ENCODE data around the gene SV2B. TPM values are rescaled to one million over a fixed set of nuclear protein-coding genes. Genes with fewer than 3 reads are reported as not detected.

The SV2B gene
- total and polyA plus RNA-seq, 9 of the 15 experiments (the other 6 are each of a cell fraction or from before 2014, with no cell fraction given), result 0.01 to 0.25 (median 0.11) TPM

GRCh38 chr15:91186904-91187656 is 87.0 kb downstream of the SV2B start:
- DNase-seq (ENCODE audit: extremely low read depth in 1 of 4, low spot score in 3 of 4), result peak in 1 of 4 experiments; percentile 45
- in situ Hi-C loops (cut with MboI), result no loop called here
- no peaks in the 10 kb centered on the region for H3K79me2 ChIP-seq (ENCODE audit: control insufficient read depth, insufficient read depth, low read length)
- H3K9ac ChIP-seq (ENCODE audit: insufficient read depth in 1 of 2, low read depth in 2 of 2, low read length in 2 of 2), result no peak overlapping the region
- H3K4me1 ChIP-seq (replicated peaks in 1 of 2; ENCODE audit: control insufficient read depth in 2 of 2, insufficient read depth in 2 of 2, low read length in 2 of 2), result no peaks in the 10 kb centered on the region
- no peaks in the 10 kb centered on the region for H3K9me1 ChIP-seq (ENCODE audit: control insufficient read depth, insufficient read depth, low read length)
- H2AFZ ChIP-seq (ENCODE audit: low read depth, low read length), result no peak overlapping the region
- ChIA-PET POLR2A (no interaction called here), CTCF (ENCODE audit: low intra/inter-chr PET ratio) (interaction anchor here (0.7 kb wide), 1 partner anchor 663 kb away, joined by 3 read pairs; no protein-coding TSS in a partner anchor)
- no TSS peak for BruUV-seq (replicated peaks)
- no peak overlapping the region for H3K4me2 ChIP-seq (ENCODE audit: insufficient read depth, low read length)
- no peak overlapping the region for H3K27ac ChIP-seq (ENCODE audit: extremely low read depth, low read depth, low read length)
- peak; percentile 61 for FAIRE-seq
- no peaks in the 10 kb centered on the region for H3K36me3 ChIP-seq (ENCODE audit: control insufficient read depth, insufficient read depth, low read length)
- H4K20me1 ChIP-seq (replicated peaks; ENCODE audit: control insufficient read depth, insufficient read depth, low read length), result no peaks in the 10 kb centered on the region
- no peaks in the 10 kb centered on the region for H3K9me3 ChIP-seq (replicated peaks; ENCODE audit: control insufficient read depth, insufficient read depth, low read depth, low read length)
- WGBS (ENCODE audit: insufficient coverage, low coverage, missing lambda C conversion rate), result 0% methylated on average over 6 of the region's 6 CpGs
- H3K27me3 ChIP-seq (ENCODE audit: control insufficient read depth in 2 of 2, insufficient read depth in 2 of 2, low read length in 2 of 2), result no peaks in the 10 kb centered on the region
- intact Hi-C loops (cut with micrococcal nuclease), result no loop called here
- no peak overlapping the region for H3K4me3 ChIP-seq
- ATAC-seq, result no peak
- TF ChIP-seq ZNF316 (IDR thresholded peaks at IDR 0.05), result 0 out of 2 replicates have a peak, but pooled peaks have one; percentile 6
- TF ChIP-seq YBX1 (IDR thresholded peaks at IDR 0.05), result no peak
- no peak for TF ChIP-seq CGGBP1 (CRISPR knock-in tag; IDR thresholded peaks at IDR 0.05)
- TF ChIP-seq HIVEP1 (CRISPR knock-in tag; IDR thresholded peaks at IDR 0.05), result no peak
- TF ChIP-seq ZSCAN32 (CRISPR knock-in tag; IDR thresholded peaks at IDR 0.05), result no peak
- no peak for TF ChIP-seq ZSCAN29 (IDR thresholded peaks at IDR 0.05)
- no peak for TF ChIP-seq RB1 (IDR thresholded peaks at IDR 0.05; ENCODE audit: low read depth)
- no peak for TF ChIP-seq RUNX1 (IDR thresholded peaks at IDR 0.05; ENCODE audit: low read depth)
- no peak for TF ChIP-seq BRCA1 (IDR thresholded peaks at IDR 0.05)
- TF ChIP-seq BRCA1 (CRISPR knock-in tag; IDR thresholded peaks at IDR 0.05), result no peak
- no peak for TF ChIP-seq CREB3L1 (IDR thresholded peaks at IDR 0.05; ENCODE audit: borderline replicate concordance, low read depth)
- no peak for TF ChIP-seq FOXA1 (IDR thresholded peaks at IDR 0.05; ENCODE audit: borderline replicate concordance)
- no peak for TF ChIP-seq KAT8 (IDR thresholded peaks at IDR 0.05; ENCODE audit: low read depth)
- TF ChIP-seq EHMT2 (IDR thresholded peaks at IDR 0.05), result peak; percentile 95
- 0 out of 4 replicates have a peak, but pooled peaks of 1 of the 2 experiments have one; percentile 36 for TF ChIP-seq MAZ (CRISPR knock-in tag; conservative IDR thresholded peaks at IDR 0.05 in 1 of 2, IDR thresholded peaks at IDR 0.05 in 1 of 2)
- no peak for TF ChIP-seq CEBPG (CRISPR knock-in tag; IDR thresholded peaks at IDR 0.05)
- peak; percentile 22 to 33; a peak in 1 of 4 replicates for TF ChIP-seq CEBPG (tag; conservative IDR thresholded peaks at IDR 0.05 in 1 of 2, IDR thresholded peaks at IDR 0.05 in 1 of 2)

Data from K562 (cell line).